ENCODE data around the gene IGIP. TPM values are rescaled to one million over a fixed set of nuclear protein-coding genes. Genes with fewer than 3 reads are reported as not detected.
A peak's percentile ranks its signal among the peaks of the same experiment; 100 is the strongest.

The IGIP gene
- total and polyA plus RNA-seq, 10 donors: 4.7 to 20.4 (median 11.2) TPM

- H3K27me3 ChIP-seq (replicated peaks in 1 of 7): peaks cover 0 to under 1% (median 0%) of the 10 kb centered on the region in 7 donors
- intact Hi-C loops (cut with DNase I; ENCODE audit: low total_unique reads): no loop called here
- TF ChIP-seq POLR2A (IDR thresholded peaks at IDR 0.05): no peak
- no peak for TF ChIP-seq POLR2AphosphoS5 (IDR thresholded peaks at IDR 0.05)
- TF ChIP-seq, protein P1, sequence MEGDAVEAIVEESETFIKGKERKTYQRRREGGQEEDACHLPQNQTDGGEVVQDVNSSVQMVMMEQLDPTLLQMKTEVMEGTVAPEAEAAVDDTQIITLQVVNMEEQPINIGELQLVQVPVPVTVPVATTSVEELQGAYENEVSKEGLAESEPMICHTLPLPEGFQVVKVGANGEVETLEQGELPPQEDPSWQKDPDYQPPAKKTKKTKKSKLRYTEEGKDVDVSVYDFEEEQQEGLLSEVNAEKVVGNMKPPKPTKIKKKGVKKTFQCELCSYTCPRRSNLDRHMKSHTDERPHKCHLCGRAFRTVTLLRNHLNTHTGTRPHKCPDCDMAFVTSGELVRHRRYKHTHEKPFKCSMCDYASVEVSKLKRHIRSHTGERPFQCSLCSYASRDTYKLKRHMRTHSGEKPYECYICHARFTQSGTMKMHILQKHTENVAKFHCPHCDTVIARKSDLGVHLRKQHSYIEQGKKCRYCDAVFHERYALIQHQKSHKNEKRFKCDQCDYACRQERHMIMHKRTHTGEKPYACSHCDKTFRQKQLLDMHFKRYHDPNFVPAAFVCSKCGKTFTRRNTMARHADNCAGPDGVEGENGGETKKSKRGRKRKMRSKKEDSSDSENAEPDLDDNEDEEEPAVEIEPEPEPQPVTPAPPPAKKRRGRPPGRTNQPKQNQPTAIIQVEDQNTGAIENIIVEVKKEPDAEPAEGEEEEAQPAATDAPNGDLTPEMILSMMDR (IDR thresholded peaks at IDR 0.05 in 8 of 11, conservative IDR thresholded peaks at IDR 0.05 in 3 of 11): no peak
- no peak for DNase-seq
- H3K4me1 ChIP-seq: peaks cover 34 to 68% (median 55%) of the 10 kb centered on the region in 6 donors
- WGBS, 5 donors: 73 to 81% (median 75%) methylated on average over 3 of the region's 3 CpGs
- H3K36me3 ChIP-seq: no peaks in the 10 kb centered on the region
- peak overlapping the region in 2 of 8 donors; percentile 34 to 35 for H3K27ac ChIP-seq
- H3K9me3 ChIP-seq: no peaks in the 10 kb centered on the region
- no peak overlapping the region for H3K4me3 ChIP-seq
Observed at GRCh38 chr5:140118302-140118936, 7.3 kb upstream of the IGIP start.

- H3K4me3 ChIP-seq: no peak overlapping the region
- H3K27ac ChIP-seq: no peak overlapping the region
- intact Hi-C loops (cut with DNase I; ENCODE audit: low total_unique reads): no loop called here
- TF ChIP-seq POLR2A (IDR thresholded peaks at IDR 0.05): no peak
- TF ChIP-seq, protein P1 (IDR thresholded peaks at IDR 0.05 in 8 of 11, conservative IDR thresholded peaks at IDR 0.05 in 3 of 11): no peak
- TF ChIP-seq POLR2AphosphoS5 (IDR thresholded peaks at IDR 0.05): no peak
- DNase-seq: no peak
- no peaks in the 10 kb centered on the region for H3K27me3 ChIP-seq (replicated peaks in 1 of 7)
- no peaks in the 10 kb centered on the region for H3K36me3 ChIP-seq
- no peaks in the 10 kb centered on the region for H3K9me3 ChIP-seq
- WGBS, 5 donors: 90 to 93% (median 92%) methylated on average over 6 of the region's 6 CpGs
- H3K4me1 ChIP-seq: peaks cover 5 to 39% (median 21%) of the 10 kb centered on the region in 6 donors
Observed at GRCh38 chr5:140126315-140127012, 727 bp downstream of the IGIP start.

DNA sequence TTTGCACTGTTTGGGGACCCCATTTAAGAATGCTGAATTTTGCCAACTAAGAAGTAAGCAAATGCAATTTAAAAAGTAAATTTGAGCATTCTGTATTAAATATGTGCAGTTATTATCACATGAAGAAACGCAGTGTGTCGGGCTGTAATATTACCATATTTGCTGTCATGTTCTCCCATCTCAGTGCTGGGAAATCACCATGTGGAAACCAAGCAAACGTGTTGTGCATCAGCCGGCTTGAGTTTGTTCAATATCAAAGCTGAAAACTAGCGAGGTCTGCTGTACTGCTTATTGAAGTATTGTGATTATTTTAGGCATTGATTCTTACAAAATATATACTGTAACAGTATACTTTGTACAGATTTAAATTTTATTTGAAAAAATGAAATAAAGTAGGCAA is 2.6 kb downstream of the IGIP start:
- Histone ChIP-seq H3K27me3 (replicated peaks in 1 of 7) (no peaks in the 10 kb centered on the region), H3K4me1 (peaks cover 10 to 48% (median 23%) of the 10 kb centered on the region in 6 donors), H3K9me3 (no peaks in the 10 kb centered on the region), H3K4me3 (no peak overlapping the region), H3K36me3 (no peaks in the 10 kb centered on the region), H3K27ac (no peak overlapping the region)
- no peak for TF ChIP-seq POLR2AphosphoS5 (IDR thresholded peaks at IDR 0.05)
- no peak for TF ChIP-seq POLR2A (IDR thresholded peaks at IDR 0.05)
- TF ChIP-seq, protein P1 (IDR thresholded peaks at IDR 0.05 in 8 of 11, conservative IDR thresholded peaks at IDR 0.05 in 3 of 11): no peak
- intact Hi-C loops (cut with DNase I; ENCODE audit: low total_unique reads): no loop called here
- no peak for DNase-seq
- 89 to 92% (median 91%) methylated on average over 5 of the region's 5 CpGs for WGBS, 5 donors

Data from spleen (tissue), 11 donors.